NOMO-1 (cell line): Measurements from ENCODE around the gene UBL3.

ENCODE experiments used
- DNase-seq, 2 experiments: peaks; one replicate each; lab custom pipeline; 2025; ENCODE audit not compliant: unreplicated experiment in 2 of 2; lab: John Stamatoyannopoulos, UW

UBL3 gene

DNA sequence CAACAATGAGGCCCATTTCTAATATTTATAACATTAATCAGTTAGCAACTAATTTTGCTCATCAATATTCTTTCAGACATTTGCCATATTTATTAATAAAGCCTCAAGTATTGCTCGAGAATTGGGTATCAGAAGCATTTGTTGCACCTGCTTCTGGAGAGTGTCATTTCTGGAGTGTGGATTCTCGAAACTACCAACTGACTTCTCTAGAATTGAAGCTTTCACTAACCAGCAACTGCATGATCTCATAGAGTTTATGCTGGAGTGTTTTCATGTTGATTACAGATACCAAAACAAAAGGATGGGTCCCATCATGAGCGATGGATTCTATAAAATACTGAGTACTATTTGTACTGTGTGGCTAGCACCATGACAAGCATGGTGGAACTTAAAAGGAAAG is 133.9 kb downstream of the UBL3 start:
- DNase-seq = no peak
